ENCODE measurements around the gene RBM28.

DNA sequence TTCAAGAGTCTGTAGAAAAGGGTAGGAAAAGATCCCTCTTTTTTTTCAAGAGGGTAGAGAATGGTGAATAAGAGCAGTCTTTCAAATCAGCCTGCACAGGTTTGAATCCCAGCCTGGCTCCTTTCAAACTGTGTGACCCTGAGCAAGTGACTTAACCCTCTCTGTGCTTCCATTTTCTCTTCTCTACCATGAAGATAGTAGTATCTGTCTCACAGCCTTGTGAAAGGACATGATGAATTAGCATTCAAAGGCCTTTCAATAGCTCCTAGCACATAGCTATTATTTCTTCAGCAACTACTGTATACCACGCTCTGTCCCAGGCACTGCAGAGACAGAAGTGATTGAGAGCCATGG, 77.2 kb downstream of the RBM28 start:
- TF ChIP-seq, protein P1, sequence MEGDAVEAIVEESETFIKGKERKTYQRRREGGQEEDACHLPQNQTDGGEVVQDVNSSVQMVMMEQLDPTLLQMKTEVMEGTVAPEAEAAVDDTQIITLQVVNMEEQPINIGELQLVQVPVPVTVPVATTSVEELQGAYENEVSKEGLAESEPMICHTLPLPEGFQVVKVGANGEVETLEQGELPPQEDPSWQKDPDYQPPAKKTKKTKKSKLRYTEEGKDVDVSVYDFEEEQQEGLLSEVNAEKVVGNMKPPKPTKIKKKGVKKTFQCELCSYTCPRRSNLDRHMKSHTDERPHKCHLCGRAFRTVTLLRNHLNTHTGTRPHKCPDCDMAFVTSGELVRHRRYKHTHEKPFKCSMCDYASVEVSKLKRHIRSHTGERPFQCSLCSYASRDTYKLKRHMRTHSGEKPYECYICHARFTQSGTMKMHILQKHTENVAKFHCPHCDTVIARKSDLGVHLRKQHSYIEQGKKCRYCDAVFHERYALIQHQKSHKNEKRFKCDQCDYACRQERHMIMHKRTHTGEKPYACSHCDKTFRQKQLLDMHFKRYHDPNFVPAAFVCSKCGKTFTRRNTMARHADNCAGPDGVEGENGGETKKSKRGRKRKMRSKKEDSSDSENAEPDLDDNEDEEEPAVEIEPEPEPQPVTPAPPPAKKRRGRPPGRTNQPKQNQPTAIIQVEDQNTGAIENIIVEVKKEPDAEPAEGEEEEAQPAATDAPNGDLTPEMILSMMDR (IDR thresholded peaks at IDR 0.05): no peak
- TF ChIP-seq POLR2A (IDR thresholded peaks at IDR 0.05): no peak
